OCI-LY3 (cell line): ENCODE data around the gene COL4A6.

Experiments used
- H2AFZ ChIP-seq: fragments of 200-600, 300-600 bp; shearing (Covaris generic); 2 replicates; pipeline ENCODE4 v1.6.0; 2014; ENCODE audit warnings: antibody characterized with exemption, low read depth, low read length
- H3K27ac ChIP-seq: fragments of 200-600, 300-600 bp; sonication (generic); 2 replicates; pipeline ENCODE4 v1.5.1; 2014; ENCODE audit warnings: mild to moderate bottlenecking, low read length, moderate library complexity, mixed read lengths
- H3K27me3 ChIP-seq: fragments of 200-600, 300-600 bp; sonication (generic); 2 replicates; pipeline ENCODE4 v1.6.1; 2014; ENCODE audit warnings: low read depth, low read length, mixed read lengths
- H3K36me3 ChIP-seq: fragments of 200-600, 300-600 bp; sonication (generic); replicated peaks from 2 replicates; pipeline ENCODE3; 2014; ENCODE audit warnings: low read depth, low read length, mixed read lengths
- H3K4me1 ChIP-seq: fragments of 300-600, 200-600 bp; sonication (generic); 2 replicates; pipeline ENCODE4 v1.6.1; 2014; ENCODE audit warnings: low read length, mixed read lengths
- H3K4me2 ChIP-seq: fragments of 200-600, 300-600 bp; sonication (generic); 2 replicates; pipeline ENCODE4 v1.6.1; 2014; ENCODE audit warnings: low read length, mixed read lengths
- H3K4me3 ChIP-seq: fragments of 300-600, 200-600 bp; sonication (generic); 2 replicates; pipeline ENCODE4 v1.5.1; 2014; ENCODE audit warnings: antibody characterized with exemption, mild to moderate bottlenecking, low read length, moderate library complexity
- H3K79me2 ChIP-seq: fragments of 300-600, 200-600 bp; shearing (Covaris generic); 2 replicates; pipeline ENCODE4 v1.6.1; 2014; ENCODE audit warnings: mild to moderate bottlenecking, low read length, mixed read lengths
- H3K9ac ChIP-seq: fragments of 300-600, 200-600 bp; shearing (Covaris generic); 2 replicates; pipeline ENCODE4 v1.6.0; 2014; ENCODE audit warnings: mild to moderate bottlenecking, low read length, moderate library complexity
- H3K9me3 ChIP-seq: fragments of 200-600, 300-600 bp; shearing (Covaris generic); 2 replicates; pipeline ENCODE4 v1.6.1; 2014; ENCODE audit warnings: low read length, mixed read lengths; ENCODE audit not compliant: insufficient read depth
- H4K20me1 ChIP-seq: fragments of 200-600, 300-600 bp; sonication (generic); 2 replicates; pipeline ENCODE4 v1.6.1; 2016; ENCODE audit warnings: low read length, mixed read lengths; ENCODE audit not compliant: insufficient read depth
- EZH2phosphoT487 ChIP-seq: fragments of 200-600 bp; shearing (Covaris generic); IDR thresholded peaks from 2 replicates; pipeline ENCODE4 v1.6.1; 2018; ENCODE audit warnings: antibody characterized with exemption, mixed run types, low read depth
- TF ChIP-seq, protein P1 (sequence below): fragments of 200-600, 300-600 bp; sonication (generic); IDR thresholded peaks from 2 replicates; pipeline ENCODE4 v1.5.1; 2014; ENCODE audit warnings: antibody characterized with exemption, low read length, low read depth

Gene COL4A6

DNA sequence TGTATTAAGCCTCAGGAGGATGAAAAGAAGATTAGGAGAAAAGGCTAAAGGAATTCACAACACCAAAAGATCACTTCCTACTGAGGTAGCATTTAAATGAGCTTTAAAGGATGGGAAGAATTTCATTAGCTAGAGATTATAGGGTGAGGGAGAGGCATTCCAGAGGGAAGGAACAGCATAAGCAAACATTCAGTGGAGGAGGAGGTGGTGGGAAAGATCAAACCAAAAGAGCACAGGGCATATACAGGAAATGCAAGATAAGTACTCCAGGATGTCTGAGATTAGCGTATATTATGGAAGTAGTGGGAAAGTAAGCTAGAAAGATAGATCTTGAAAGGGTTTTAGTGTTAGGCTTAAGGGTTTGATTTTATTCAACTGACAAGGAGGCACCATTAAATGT, 84.8 kb downstream of the COL4A6 start:
- no peak for TF ChIP-seq EZH2phosphoT487
- TF ChIP-seq, protein P1, sequence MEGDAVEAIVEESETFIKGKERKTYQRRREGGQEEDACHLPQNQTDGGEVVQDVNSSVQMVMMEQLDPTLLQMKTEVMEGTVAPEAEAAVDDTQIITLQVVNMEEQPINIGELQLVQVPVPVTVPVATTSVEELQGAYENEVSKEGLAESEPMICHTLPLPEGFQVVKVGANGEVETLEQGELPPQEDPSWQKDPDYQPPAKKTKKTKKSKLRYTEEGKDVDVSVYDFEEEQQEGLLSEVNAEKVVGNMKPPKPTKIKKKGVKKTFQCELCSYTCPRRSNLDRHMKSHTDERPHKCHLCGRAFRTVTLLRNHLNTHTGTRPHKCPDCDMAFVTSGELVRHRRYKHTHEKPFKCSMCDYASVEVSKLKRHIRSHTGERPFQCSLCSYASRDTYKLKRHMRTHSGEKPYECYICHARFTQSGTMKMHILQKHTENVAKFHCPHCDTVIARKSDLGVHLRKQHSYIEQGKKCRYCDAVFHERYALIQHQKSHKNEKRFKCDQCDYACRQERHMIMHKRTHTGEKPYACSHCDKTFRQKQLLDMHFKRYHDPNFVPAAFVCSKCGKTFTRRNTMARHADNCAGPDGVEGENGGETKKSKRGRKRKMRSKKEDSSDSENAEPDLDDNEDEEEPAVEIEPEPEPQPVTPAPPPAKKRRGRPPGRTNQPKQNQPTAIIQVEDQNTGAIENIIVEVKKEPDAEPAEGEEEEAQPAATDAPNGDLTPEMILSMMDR, result no peak
- no peak overlapping the region for H3K9ac ChIP-seq
- no peaks in the 10 kb centered on the region for H3K27me3 ChIP-seq
- no peak overlapping the region for H3K4me2 ChIP-seq
- no peak overlapping the region for H2AFZ ChIP-seq
- H3K4me1 ChIP-seq, result no peaks in the 10 kb centered on the region
- H4K20me1 ChIP-seq, result no peaks in the 10 kb centered on the region
- no peaks in the 10 kb centered on the region for H3K79me2 ChIP-seq
- no peak overlapping the region for H3K4me3 ChIP-seq
- no peaks in the 10 kb centered on the region for H3K36me3 ChIP-seq
- H3K9me3 ChIP-seq, result no peaks in the 10 kb centered on the region
- no peak overlapping the region for H3K27ac ChIP-seq

DNA sequence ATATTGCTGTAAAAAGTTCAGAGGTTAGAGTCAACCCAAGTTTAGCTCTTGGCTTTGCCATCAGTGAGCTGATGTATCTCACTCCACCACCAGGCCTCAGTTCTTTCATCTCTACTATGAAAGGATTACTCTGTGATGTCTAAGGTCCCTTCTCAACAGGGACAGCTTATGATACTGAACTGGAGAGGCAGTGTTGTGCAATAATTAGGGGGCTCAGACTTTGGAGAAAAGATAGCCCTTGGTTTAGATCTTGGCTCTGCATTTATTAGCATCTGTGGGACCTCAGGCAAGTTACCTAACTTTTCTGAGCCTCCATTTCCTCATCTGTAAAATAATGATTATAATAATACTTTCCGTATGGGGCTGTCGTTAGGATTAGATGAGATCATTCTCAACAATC, 89.0 kb downstream of the COL4A6 start:
- Histone ChIP-seq H3K79me2 (no peaks in the 10 kb centered on the region), H3K9ac (no peak overlapping the region)

GRCh38 chrX:108348525-108348924, 89.7 kb downstream of the COL4A6 start:
- no peak overlapping the region for H3K9ac ChIP-seq
- no peaks in the 10 kb centered on the region for H3K79me2 ChIP-seq
- TF ChIP-seq EZH2phosphoT487, result no peak
- TF ChIP-seq, protein P1, result no peak
- H3K4me1 ChIP-seq, result no peaks in the 10 kb centered on the region
- no peak overlapping the region for H2AFZ ChIP-seq
- H3K4me2 ChIP-seq, result no peak overlapping the region
- H3K4me3 ChIP-seq, result no peak overlapping the region
- H3K27ac ChIP-seq, result no peak overlapping the region
- H4K20me1 ChIP-seq, result no peaks in the 10 kb centered on the region
- no peaks in the 10 kb centered on the region for H3K9me3 ChIP-seq
- H3K27me3 ChIP-seq, result no peaks in the 10 kb centered on the region
- no peaks in the 10 kb centered on the region for H3K36me3 ChIP-seq

More for the DNA sequence above, 89.0 kb downstream of the COL4A6 start:
- H3K4me2 ChIP-seq, result no peak overlapping the region
- H3K9me3 ChIP-seq, result no peaks in the 10 kb centered on the region
- H3K36me3 ChIP-seq, result no peaks in the 10 kb centered on the region
- H4K20me1 ChIP-seq, result no peaks in the 10 kb centered on the region
- no peaks in the 10 kb centered on the region for H3K27me3 ChIP-seq
- TF ChIP-seq, protein P1, result no peak
- no peak for TF ChIP-seq EZH2phosphoT487
- no peak overlapping the region for H3K4me3 ChIP-seq
- no peak overlapping the region for H3K27ac ChIP-seq
- H2AFZ ChIP-seq, result no peak overlapping the region
- no peaks in the 10 kb centered on the region for H3K4me1 ChIP-seq

DNA sequence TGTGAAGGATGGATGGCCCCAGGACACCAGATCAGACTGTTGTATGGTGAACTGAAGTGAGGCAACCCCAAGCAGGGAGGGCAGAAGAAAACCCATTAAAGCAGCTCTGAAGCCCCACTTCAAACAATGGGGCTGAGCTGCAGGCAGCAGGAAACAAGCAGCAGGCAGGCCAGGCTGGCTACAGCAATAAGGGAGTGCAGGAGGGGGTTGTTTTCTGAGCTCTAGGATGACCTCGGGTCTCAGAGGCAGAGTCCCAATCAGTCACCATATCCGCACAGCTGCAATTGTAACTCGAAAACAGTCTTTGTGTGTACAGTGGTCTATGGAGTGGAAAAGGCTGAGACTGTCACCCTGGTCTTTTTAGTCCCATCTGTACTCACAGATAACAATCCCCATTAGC, 90.4 kb downstream of the COL4A6 start:
- no peaks in the 10 kb centered on the region for H3K4me1 ChIP-seq
- H3K9ac ChIP-seq, result no peak overlapping the region
- H3K9me3 ChIP-seq, result no peaks in the 10 kb centered on the region
- no peaks in the 10 kb centered on the region for H3K36me3 ChIP-seq
- H3K27me3 ChIP-seq, result no peaks in the 10 kb centered on the region
- TF ChIP-seq, protein P1, result no peak
- TF ChIP-seq EZH2phosphoT487, result no peak
- H3K27ac ChIP-seq, result no peak overlapping the region
- H3K4me2 ChIP-seq, result no peak overlapping the region
- no peak overlapping the region for H2AFZ ChIP-seq
- no peaks in the 10 kb centered on the region for H4K20me1 ChIP-seq
- H3K4me3 ChIP-seq, result no peak overlapping the region
- no peaks in the 10 kb centered on the region for H3K79me2 ChIP-seq
